Measurements from ENCODE around the gene COIL. TPM values are rescaled to one million over a fixed set of nuclear protein-coding genes. Genes with fewer than 3 reads are reported as not detected.

COIL gene
- total RNA-seq, 3 donors from 2014 or later = 8.8 to 23.0 (median 16.7) TPM

- Histone ChIP-seq H3K9me3 (peaks cover 0 to 11% of the 10 kb centered on the region in 2 donors), H3K27me3 (no peaks in the 10 kb centered on the region), H3K4me1 (no peaks in the 10 kb centered on the region), H3K36me3 (no peaks in the 10 kb centered on the region), H3K4me3 (no peak overlapping the region), H3K27ac (no peak overlapping the region)
- intact Hi-C loops (cut with DNase I; ENCODE audit: low total_unique reads) = no loop called here
- no peak for DNase-seq (ENCODE audit: low spot score in 2 of 2)
- TF ChIP-seq CTCF (IDR thresholded peaks at IDR 0.05) (no peak), POLR2A (IDR thresholded peaks at IDR 0.05) (no peak), POLR2AphosphoS5 (IDR thresholded peaks at IDR 0.05) (no peak)
Measured at GRCh38 chr17:56930739-56931337, 30.0 kb downstream of the COIL start.

GRCh38 chr17:56929362-56929969, 31.4 kb downstream of the COIL start:
- no peak for TF ChIP-seq CTCF (IDR thresholded peaks at IDR 0.05)
- TF ChIP-seq POLR2AphosphoS5 (IDR thresholded peaks at IDR 0.05) = no peak
- no peak for TF ChIP-seq POLR2A (IDR thresholded peaks at IDR 0.05)

GRCh38 chr17:56928586-56928985, 32.3 kb downstream of the COIL start:
- intact Hi-C loops (cut with DNase I; ENCODE audit: low total_unique reads) = no loop called here
- no peak for TF ChIP-seq POLR2AphosphoS5 (IDR thresholded peaks at IDR 0.05)
- no peak for TF ChIP-seq POLR2A (IDR thresholded peaks at IDR 0.05)
- Histone ChIP-seq H3K9me3 (peaks cover 0 to 11% of the 10 kb centered on the region in 2 donors), H3K4me1 (no peaks in the 10 kb centered on the region), H3K36me3 (no peaks in the 10 kb centered on the region), H3K4me3 (no peak overlapping the region), H3K27me3 (no peaks in the 10 kb centered on the region), H3K27ac (no peak overlapping the region)
- no peak for DNase-seq (ENCODE audit: low spot score in 2 of 2)

More at GRCh38 chr17:56929362-56929969, 31.4 kb downstream of the COIL start:
- peaks cover 0 to 11% of the 10 kb centered on the region in 2 donors for H3K9me3 ChIP-seq
- no peak for DNase-seq (ENCODE audit: low spot score in 2 of 2)
- no peak overlapping the region for H3K4me3 ChIP-seq
- H3K36me3 ChIP-seq = no peaks in the 10 kb centered on the region
- intact Hi-C loops (cut with DNase I; ENCODE audit: low total_unique reads) = no loop called here
- no peaks in the 10 kb centered on the region for H3K4me1 ChIP-seq
- no peak overlapping the region for H3K27ac ChIP-seq
- no peaks in the 10 kb centered on the region for H3K27me3 ChIP-seq

- no peak for DNase-seq (ENCODE audit: low spot score in 2 of 2)
- H3K36me3 ChIP-seq = no peaks in the 10 kb centered on the region
- H3K9me3 ChIP-seq = peaks cover 0 to 11% of the 10 kb centered on the region in 2 donors
- no peak overlapping the region for H3K27ac ChIP-seq
- no peaks in the 10 kb centered on the region for H3K27me3 ChIP-seq
- no peaks in the 10 kb centered on the region for H3K4me1 ChIP-seq
- no peak overlapping the region for H3K4me3 ChIP-seq
- intact Hi-C loops (cut with DNase I; ENCODE audit: low total_unique reads) = no loop called here
- TF ChIP-seq CTCF (IDR thresholded peaks at IDR 0.05) = no peak
- no peak for TF ChIP-seq POLR2AphosphoS5 (IDR thresholded peaks at IDR 0.05)
- no peak for TF ChIP-seq POLR2A (IDR thresholded peaks at IDR 0.05)
Measured at GRCh38 chr17:56926704-56927103, 34.1 kb downstream of the COIL start.

- no peaks in the 10 kb centered on the region for H3K4me1 ChIP-seq
- TF ChIP-seq CTCF (IDR thresholded peaks at IDR 0.05) = no peak
- TF ChIP-seq POLR2AphosphoS5 (IDR thresholded peaks at IDR 0.05) = no peak
- TF ChIP-seq POLR2A (IDR thresholded peaks at IDR 0.05) = no peak
- H3K4me3 ChIP-seq = no peak overlapping the region
- H3K27me3 ChIP-seq = no peaks in the 10 kb centered on the region
- peaks cover 0 to 8% of the 10 kb centered on the region in 2 donors for H3K9me3 ChIP-seq
- DNase-seq (ENCODE audit: low spot score in 2 of 2) = no peak
- intact Hi-C loops (cut with DNase I; ENCODE audit: low total_unique reads) = no loop called here
- H3K36me3 ChIP-seq = no peaks in the 10 kb centered on the region
- H3K27ac ChIP-seq = no peak overlapping the region
Measured at GRCh38 chr17:56926270-56926669, 34.6 kb downstream of the COIL start.
